ENCODE results near the gene MYMX. TPM values are rescaled to one million over a fixed set of nuclear protein-coding genes. Genes with fewer than 3 reads are reported as not detected.

MYMX gene
- total RNA-seq, 1 donor from 2014 or later: not detected

- H2AFZ ChIP-seq (ENCODE audit: low read depth, low read length): no peak overlapping the region
- peaks cover 21% of the 10 kb centered on the region for H3K27me3 Mint-ChIP-seq (ENCODE audit: low read depth, unreplicated experiment)
Observed at GRCh38 chr6:44172731-44173500, 43.8 kb upstream of the MYMX start.

GRCh38 chr6:44176130-44176761 is 40.5 kb upstream of the MYMX start:
- peaks cover 10% of the 10 kb centered on the region for H3K27me3 Mint-ChIP-seq (ENCODE audit: low read depth, unreplicated experiment)
- Histone ChIP-seq H3K4me3 (ENCODE audit: insufficient read depth, low read depth, low read length) (no peak overlapping the region), H3K27me3 (ENCODE audit: insufficient read depth, low read length) (peaks cover under 1% of the 10 kb centered on the region), H3K79me2 (ENCODE audit: insufficient read depth, low read length) (no peaks in the 10 kb centered on the region), H3K36me3 (ENCODE audit: insufficient read depth, low read length) (no peaks in the 10 kb centered on the region), H4K20me1 (ENCODE audit: insufficient read depth, low read length) (no peaks in the 10 kb centered on the region), H2AFZ (ENCODE audit: low read depth, low read length) (no peak overlapping the region), H3K9ac (ENCODE audit: low read length) (no peak overlapping the region), H3K4me2 (ENCODE audit: low read length) (no peak overlapping the region), H3K27ac (ENCODE audit: low read depth, low read length) (no peak overlapping the region), H3K4me1 (ENCODE audit: insufficient read depth, low read length) (peaks cover 20% of the 10 kb centered on the region), H3K9me3 (ENCODE audit: insufficient read depth, low read depth, low read length) (no peaks in the 10 kb centered on the region)
- H3K4me3 Mint-ChIP-seq (ENCODE audit: unreplicated experiment): no peak overlapping the region
- no peaks in the 10 kb centered on the region for H3K36me3 Mint-ChIP-seq (ENCODE audit: low read depth, unreplicated experiment)
- no peak for DNase-seq (ENCODE audit: low read depth)
- TF ChIP-seq EZH2 (IDR thresholded peaks at IDR 0.05; ENCODE audit: insufficient read depth, low read length) (no peak), CTCF (IDR thresholded peaks at IDR 0.05; ENCODE audit: insufficient read depth, low read depth, low read length) (no peak)
- no peak for FAIRE-seq
- H3K27ac Mint-ChIP-seq (ENCODE audit: unreplicated experiment): no peak overlapping the region
- peaks cover 3% of the 10 kb centered on the region for H3K9me3 Mint-ChIP-seq (ENCODE audit: unreplicated experiment)
- peaks cover 8% of the 10 kb centered on the region for H3K4me1 Mint-ChIP-seq (ENCODE audit: low read depth, unreplicated experiment)

More at GRCh38 chr6:44172731-44173500, 43.8 kb upstream of the MYMX start:
- Histone ChIP-seq H3K27me3 (ENCODE audit: insufficient read depth, low read length) (peaks cover 12% of the 10 kb centered on the region), H3K9ac (ENCODE audit: low read length) (no peak overlapping the region), H3K4me3 (ENCODE audit: insufficient read depth, low read depth, low read length) (no peak overlapping the region), H3K36me3 (ENCODE audit: insufficient read depth, low read length) (no peaks in the 10 kb centered on the region), H4K20me1 (ENCODE audit: insufficient read depth, low read length) (no peaks in the 10 kb centered on the region), H3K27ac (ENCODE audit: low read depth, low read length) (no peak overlapping the region), H3K4me1 (ENCODE audit: insufficient read depth, low read length) (peaks cover 11% of the 10 kb centered on the region), H3K9me3 (ENCODE audit: insufficient read depth, low read depth, low read length) (no peaks in the 10 kb centered on the region), H3K79me2 (ENCODE audit: insufficient read depth, low read length) (no peaks in the 10 kb centered on the region), H3K4me2 (ENCODE audit: low read length) (no peak overlapping the region)
- no peak overlapping the region for H3K4me3 Mint-ChIP-seq (ENCODE audit: unreplicated experiment)
- DNase-seq (ENCODE audit: low read depth) (peak; percentile 42), FAIRE-seq (no peak)
- no peak overlapping the region for H3K27ac Mint-ChIP-seq (ENCODE audit: unreplicated experiment)
- no peaks in the 10 kb centered on the region for H3K9me3 Mint-ChIP-seq (ENCODE audit: unreplicated experiment)
- peaks cover 1% of the 10 kb centered on the region for H3K4me1 Mint-ChIP-seq (ENCODE audit: low read depth, unreplicated experiment)
- peak; percentile 92 for TF ChIP-seq CTCF (IDR thresholded peaks at IDR 0.05; ENCODE audit: insufficient read depth, low read depth, low read length)
- no peak for TF ChIP-seq EZH2 (IDR thresholded peaks at IDR 0.05; ENCODE audit: insufficient read depth, low read length)
- no peaks in the 10 kb centered on the region for H3K36me3 Mint-ChIP-seq (ENCODE audit: low read depth, unreplicated experiment)
